Measurements from ENCODE around the gene MGME1. TPM values are rescaled to one million over a fixed set of nuclear protein-coding genes. Genes with fewer than 3 reads are reported as not detected.

MGME1 gene
- total and polyA plus RNA-seq, 2 of the 13 experiments (the other 11 are each of a cell fraction or from before 2014, with no cell fraction given), result 36.7 to 66.6 TPM

DNA sequence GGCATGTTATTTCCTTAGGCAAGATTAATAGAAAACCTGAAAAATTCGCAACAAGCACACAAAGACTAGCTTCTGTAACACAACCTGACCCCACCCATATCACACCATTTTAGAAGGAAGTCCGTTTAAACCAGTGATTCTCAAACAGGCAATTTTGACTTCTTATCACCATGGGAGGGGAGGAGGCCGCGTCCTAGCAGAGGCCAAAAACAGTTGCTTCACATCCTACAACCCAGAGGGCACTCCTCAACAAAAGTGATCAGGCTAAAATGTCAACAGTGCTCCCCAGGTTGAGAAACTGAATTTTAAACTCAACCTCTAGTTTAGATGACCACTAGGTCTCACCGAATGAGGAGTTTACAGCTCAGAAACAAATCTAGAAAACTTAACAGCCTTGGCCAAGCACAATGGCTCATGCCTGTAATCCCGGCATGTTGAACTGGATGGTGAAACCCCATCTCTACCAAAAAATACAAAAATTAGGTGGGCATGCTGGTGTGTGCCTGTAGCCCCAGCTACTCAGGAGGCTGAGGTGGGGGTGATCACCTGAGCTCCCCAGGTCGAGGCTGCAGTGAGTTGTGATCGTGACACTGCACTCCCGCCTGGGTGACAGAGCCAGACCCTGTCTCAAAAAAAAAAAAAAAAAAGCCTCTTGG is 3.6 kb upstream of the MGME1 start (continued):
- TF ChIP-seq LRRFIP1 (CRISPR knock-in tag; conservative IDR thresholded peaks at IDR 0.05) (0 out of 2 replicates have a peak, but pooled peaks have one; percentile 66), ZNF263 (CRISPR knock-in tag; IDR thresholded peaks at IDR 0.05) (peak; percentile 88), ZNF687 (CRISPR knock-in tag; IDR thresholded peaks at IDR 0.05) (peak; percentile 56), ZNF777 (CRISPR knock-in tag; IDR thresholded peaks at IDR 0.05) (no peak), ZNF30 (CRISPR knock-in tag; IDR thresholded peaks at IDR 0.05) (0 out of 2 replicates have a peak, but pooled peaks have one; percentile 25), SPEN (CRISPR knock-in tag; IDR thresholded peaks at IDR 0.05; ENCODE audit: low read depth) (0 out of 2 replicates have a peak, but pooled peaks have one; percentile 36), ZSCAN31 (CRISPR knock-in tag; IDR thresholded peaks at IDR 0.05; ENCODE audit: low read depth) (peak; percentile 58), FLYWCH1 (CRISPR knock-in tag; IDR thresholded peaks at IDR 0.05) (no peak), ZBTB42 (CRISPR knock-in tag; IDR thresholded peaks at IDR 0.05) (no peak), AHR (CRISPR knock-in tag; IDR thresholded peaks at IDR 0.05) (peak; percentile 48; the same call in 1 of the 2 replicates), ZNF446 (CRISPR knock-in tag; IDR thresholded peaks at IDR 0.05) (no peak)
- TF ChIP-seq, protein P1, sequence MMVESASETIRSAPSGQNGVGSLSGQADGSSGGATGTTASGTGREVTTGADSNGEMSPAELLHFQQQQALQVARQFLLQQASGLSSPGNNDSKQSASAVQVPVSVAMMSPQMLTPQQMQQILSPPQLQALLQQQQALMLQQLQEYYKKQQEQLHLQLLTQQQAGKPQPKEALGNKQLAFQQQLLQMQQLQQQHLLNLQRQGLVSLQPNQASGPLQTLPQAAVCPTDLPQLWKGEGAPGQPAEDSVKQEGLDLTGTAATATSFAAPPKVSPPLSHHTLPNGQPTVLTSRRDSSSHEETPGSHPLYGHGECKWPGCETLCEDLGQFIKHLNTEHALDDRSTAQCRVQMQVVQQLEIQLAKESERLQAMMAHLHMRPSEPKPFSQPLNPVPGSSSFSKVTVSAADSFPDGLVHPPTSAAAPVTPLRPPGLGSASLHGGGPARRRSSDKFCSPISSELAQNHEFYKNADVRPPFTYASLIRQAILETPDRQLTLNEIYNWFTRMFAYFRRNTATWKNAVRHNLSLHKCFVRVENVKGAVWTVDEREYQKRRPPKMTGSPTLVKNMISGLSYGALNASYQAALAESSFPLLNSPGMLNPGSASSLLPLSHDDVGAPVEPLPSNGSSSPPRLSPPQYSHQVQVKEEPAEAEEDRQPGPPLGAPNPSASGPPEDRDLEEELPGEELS (CRISPR knock-in tag; IDR thresholded peaks at IDR 0.05), result 0 out of 2 replicates have a peak, but pooled peaks have one; percentile 22
- TF ChIP-seq, protein P2, sequence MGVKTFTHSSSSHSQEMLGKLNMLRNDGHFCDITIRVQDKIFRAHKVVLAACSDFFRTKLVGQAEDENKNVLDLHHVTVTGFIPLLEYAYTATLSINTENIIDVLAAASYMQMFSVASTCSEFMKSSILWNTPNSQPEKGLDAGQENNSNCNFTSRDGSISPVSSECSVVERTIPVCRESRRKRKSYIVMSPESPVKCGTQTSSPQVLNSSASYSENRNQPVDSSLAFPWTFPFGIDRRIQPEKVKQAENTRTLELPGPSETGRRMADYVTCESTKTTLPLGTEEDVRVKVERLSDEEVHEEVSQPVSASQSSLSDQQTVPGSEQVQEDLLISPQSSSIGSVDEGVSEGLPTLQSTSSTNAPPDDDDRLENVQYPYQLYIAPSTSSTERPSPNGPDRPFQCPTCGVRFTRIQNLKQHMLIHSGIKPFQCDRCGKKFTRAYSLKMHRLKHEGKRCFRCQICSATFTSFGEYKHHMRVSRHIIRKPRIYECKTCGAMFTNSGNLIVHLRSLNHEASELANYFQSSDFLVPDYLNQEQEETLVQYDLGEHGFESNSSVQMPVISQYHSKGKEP (CRISPR knock-in tag; IDR thresholded peaks at IDR 0.05), result no peak
- TF ChIP-seq, protein P3, sequence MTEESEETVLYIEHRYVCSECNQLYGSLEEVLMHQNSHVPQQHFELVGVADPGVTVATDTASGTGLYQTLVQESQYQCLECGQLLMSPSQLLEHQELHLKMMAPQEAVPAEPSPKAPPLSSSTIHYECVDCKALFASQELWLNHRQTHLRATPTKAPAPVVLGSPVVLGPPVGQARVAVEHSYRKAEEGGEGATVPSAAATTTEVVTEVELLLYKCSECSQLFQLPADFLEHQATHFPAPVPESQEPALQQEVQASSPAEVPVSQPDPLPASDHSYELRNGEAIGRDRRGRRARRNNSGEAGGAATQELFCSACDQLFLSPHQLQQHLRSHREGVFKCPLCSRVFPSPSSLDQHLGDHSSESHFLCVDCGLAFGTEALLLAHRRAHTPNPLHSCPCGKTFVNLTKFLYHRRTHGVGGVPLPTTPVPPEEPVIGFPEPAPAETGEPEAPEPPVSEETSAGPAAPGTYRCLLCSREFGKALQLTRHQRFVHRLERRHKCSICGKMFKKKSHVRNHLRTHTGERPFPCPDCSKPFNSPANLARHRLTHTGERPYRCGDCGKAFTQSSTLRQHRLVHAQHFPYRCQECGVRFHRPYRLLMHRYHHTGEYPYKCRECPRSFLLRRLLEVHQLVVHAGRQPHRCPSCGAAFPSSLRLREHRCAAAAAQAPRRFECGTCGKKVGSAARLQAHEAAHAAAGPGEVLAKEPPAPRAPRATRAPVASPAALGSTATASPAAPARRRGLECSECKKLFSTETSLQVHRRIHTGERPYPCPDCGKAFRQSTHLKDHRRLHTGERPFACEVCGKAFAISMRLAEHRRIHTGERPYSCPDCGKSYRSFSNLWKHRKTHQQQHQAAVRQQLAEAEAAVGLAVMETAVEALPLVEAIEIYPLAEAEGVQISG (CRISPR knock-in tag; IDR thresholded peaks at IDR 0.05), result peak; percentile 51; the same call in 1 of the 2 replicates
- TF ChIP-seq, protein P4, sequence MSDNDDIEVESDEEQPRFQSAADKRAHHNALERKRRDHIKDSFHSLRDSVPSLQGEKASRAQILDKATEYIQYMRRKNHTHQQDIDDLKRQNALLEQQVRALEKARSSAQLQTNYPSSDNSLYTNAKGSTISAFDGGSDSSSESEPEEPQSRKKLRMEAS (IDR thresholded peaks at IDR 0.05), result peak; percentile 9; the same call in 1 of the 2 replicates

Data from HepG2 (cell line).